Natural killer cell (primary cell): ENCODE data around the gene SCAMP4. TPM values are rescaled to one million over a fixed set of nuclear protein-coding genes. Genes with fewer than 3 reads are reported as not detected.

ENCODE experiments used
- ATAC-seq, 3 donors: fragments of 150-1000 bp in 2 of 3; fragments of 200-7000 bp in 1 of 3; cut with Tn5 transposase; 1 replicate in 1 of 3; 2 replicates in 2 of 3; pipeline ENCODE4 v1.10.0; 2021; ENCODE audit warnings: mild to moderate bottlenecking in 2 of 3, moderate library complexity in 2 of 3
- DNase-seq, 2 donors: peaks; one replicate each; pipeline versions ENCODE4 v3.0.0 to v3.0.0-alpha.2; 2013 to 2021; ENCODE audit warnings: mixed read lengths in 1 of 2
- H3K27ac ChIP-seq: one replicate; pipeline ENCODE4 v1.5.1; 2013; ENCODE audit warnings: mild to moderate bottlenecking, low read length
- H3K27me3 ChIP-seq: one replicate; pipeline ENCODE4 v1.6.1; 2013; ENCODE audit warnings: low read length; ENCODE audit not compliant: control insufficient read depth, insufficient read depth
- H3K36me3 ChIP-seq: one replicate; pipeline ENCODE4 v1.6.1; 2013; ENCODE audit warnings: low read length; ENCODE audit not compliant: control insufficient read depth, insufficient read depth
- H3K4me1 ChIP-seq: one replicate; pipeline ENCODE4 v1.6.1; 2013; ENCODE audit warnings: low read length; ENCODE audit not compliant: control insufficient read depth, insufficient read depth
- H3K4me3 ChIP-seq: one replicate; pipeline ENCODE4 v1.5.1; 2013; ENCODE audit warnings: low read length
- H3K9me3 ChIP-seq: one replicate; pipeline ENCODE4 v1.6.1; 2013; ENCODE audit warnings: low read length; ENCODE audit not compliant: control insufficient read depth, insufficient read depth
- H3K27ac Mint-ChIP-seq, 2 donors: one replicate each; pipeline ENCODE4 v1.8.0; 2022; ENCODE audit warnings: mild to moderate bottlenecking in 2 of 2, mixed read lengths in 2 of 2, moderate library complexity in 1 of 2
- H3K27me3 Mint-ChIP-seq, 2 donors: one replicate each; pipeline ENCODE4 v1.8.0; 2022; ENCODE audit warnings: low read depth in 2 of 2, mixed read lengths in 2 of 2
- H3K36me3 Mint-ChIP-seq: one replicate; pipeline ENCODE4 v1.8.0; 2022; ENCODE audit warnings: mixed read lengths
- H3K4me1 Mint-ChIP-seq, 2 donors: one replicate each; pipeline ENCODE4 v1.8.0; 2022; ENCODE audit warnings: mixed read lengths in 2 of 2
- H3K4me3 Mint-ChIP-seq: one replicate; pipeline ENCODE4 v1.8.0; 2022; ENCODE audit warnings: mild to moderate bottlenecking, moderate library complexity, mixed read lengths
- H3K9me3 Mint-ChIP-seq, 2 donors: one replicate each; pipeline ENCODE4 v1.8.0; 2022; ENCODE audit warnings: mixed read lengths in 2 of 2
- WGBS: methylation state at CpG from one replicate; pipeline ENCODE4 v1.1.7; 2013; ENCODE audit warnings: missing lambda C conversion rate; ENCODE audit not compliant: insufficient coverage; 5-methylcytosine and 5-hydroxymethylcytosine counted together
- intact Hi-C: fragments of 100-400 bp; cut with micrococcal nuclease; formaldehyde crosslinking; loops from one replicate; pipeline ENCODE4 v1.14.2; 2022
- total RNA-seq, 4 donors: library from RNA; stranded (reverse); fragments of 120-200 nt in 1 of 4; gene quantifications; one replicate each; pipeline versions ENCODE4 v1.2.3 to v1.2.4, GENCODE V29; 2013 to 2022
- TF ChIP-seq, protein P1 (sequence below): fragments of 200-600 bp; IDR thresholded peaks from one replicate; pipeline ENCODE4 v1.8.0; 2022; ENCODE audit warnings: antibody characterized with exemption

Gene SCAMP4
- total RNA-seq, 3 donors from 2014 or later (not counting 1 experiment from before 2014, with no cell fraction given): 43.1 to 53.7 (median 46.9) TPM

DNA sequence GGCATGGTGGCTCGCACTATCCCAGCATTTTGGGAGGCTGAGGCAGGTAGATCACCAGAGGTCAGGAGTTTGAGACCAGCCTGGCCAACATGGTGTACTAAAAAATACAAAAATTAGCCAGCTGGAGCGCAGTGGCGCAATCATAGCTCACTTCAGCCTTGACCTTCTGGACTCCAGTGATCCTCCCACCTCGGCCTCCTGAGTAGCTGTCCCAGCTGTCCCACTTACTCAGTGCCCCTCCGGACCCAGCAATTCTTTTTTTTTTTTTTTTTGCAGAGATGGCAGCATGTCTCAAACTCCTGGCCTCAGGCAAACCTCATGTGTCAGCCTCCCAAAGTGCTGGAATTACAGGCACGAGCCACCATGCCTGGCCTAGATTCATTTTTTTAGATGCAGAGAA is 2.3 kb upstream of the SCAMP4 start:
- Mint-ChIP-seq H3K4me1 (peaks cover 5 to 15% of the 10 kb centered on the region in 2 donors), H3K27ac (no peak overlapping the region), H3K4me3 (peak overlapping the region; percentile 40), H3K27me3 (no peaks in the 10 kb centered on the region), H3K9me3 (no peaks in the 10 kb centered on the region), H3K36me3 (no peaks in the 10 kb centered on the region)
- no peak overlapping the region for H3K4me3 ChIP-seq
- H3K27me3 ChIP-seq: no peaks in the 10 kb centered on the region
- intact Hi-C loops: no loop called here
- peaks cover 48% of the 10 kb centered on the region for H3K4me1 ChIP-seq
- DNase-seq (no peak), ATAC-seq (no peak)
- no peaks in the 10 kb centered on the region for H3K9me3 ChIP-seq
- no peaks in the 10 kb centered on the region for H3K36me3 ChIP-seq
- TF ChIP-seq, protein P1, sequence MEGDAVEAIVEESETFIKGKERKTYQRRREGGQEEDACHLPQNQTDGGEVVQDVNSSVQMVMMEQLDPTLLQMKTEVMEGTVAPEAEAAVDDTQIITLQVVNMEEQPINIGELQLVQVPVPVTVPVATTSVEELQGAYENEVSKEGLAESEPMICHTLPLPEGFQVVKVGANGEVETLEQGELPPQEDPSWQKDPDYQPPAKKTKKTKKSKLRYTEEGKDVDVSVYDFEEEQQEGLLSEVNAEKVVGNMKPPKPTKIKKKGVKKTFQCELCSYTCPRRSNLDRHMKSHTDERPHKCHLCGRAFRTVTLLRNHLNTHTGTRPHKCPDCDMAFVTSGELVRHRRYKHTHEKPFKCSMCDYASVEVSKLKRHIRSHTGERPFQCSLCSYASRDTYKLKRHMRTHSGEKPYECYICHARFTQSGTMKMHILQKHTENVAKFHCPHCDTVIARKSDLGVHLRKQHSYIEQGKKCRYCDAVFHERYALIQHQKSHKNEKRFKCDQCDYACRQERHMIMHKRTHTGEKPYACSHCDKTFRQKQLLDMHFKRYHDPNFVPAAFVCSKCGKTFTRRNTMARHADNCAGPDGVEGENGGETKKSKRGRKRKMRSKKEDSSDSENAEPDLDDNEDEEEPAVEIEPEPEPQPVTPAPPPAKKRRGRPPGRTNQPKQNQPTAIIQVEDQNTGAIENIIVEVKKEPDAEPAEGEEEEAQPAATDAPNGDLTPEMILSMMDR: no peak
- peak overlapping the region; percentile 26 for H3K27ac ChIP-seq
- 89% methylated on average over 6 of the region's 6 CpGs for WGBS

GRCh38 chr19:1904860-1905109 is 414 bp upstream of the SCAMP4 start:
- H3K27ac Mint-ChIP-seq: peak overlapping the region; percentile 81 to 89
- H3K36me3 ChIP-seq: no peaks in the 10 kb centered on the region
- intact Hi-C loops: loop anchor here (1.0 to 2.0 kb wide), 2 partner anchors 7 to 20 kb away; partner anchors contain the start of gene ABHD17A
- H3K9me3 ChIP-seq: no peaks in the 10 kb centered on the region
- no peaks in the 10 kb centered on the region for H3K9me3 Mint-ChIP-seq
- WGBS: 39% methylated on average over 8 of the region's 8 CpGs
- H3K27me3 Mint-ChIP-seq: no peaks in the 10 kb centered on the region
- no peaks in the 10 kb centered on the region for H3K27me3 ChIP-seq
- ATAC-seq: no peak
- H3K4me1 ChIP-seq: peaks cover 58% of the 10 kb centered on the region
- H3K4me3 Mint-ChIP-seq: no peak overlapping the region
- TF ChIP-seq, protein P1: no peak
- no peak for DNase-seq
- H3K4me1 Mint-ChIP-seq: peaks cover 17 to 28% of the 10 kb centered on the region in 2 donors
- peak overlapping the region; percentile 69 for H3K27ac ChIP-seq
- H3K36me3 Mint-ChIP-seq: no peaks in the 10 kb centered on the region
- H3K4me3 ChIP-seq: no peak overlapping the region

DNA sequence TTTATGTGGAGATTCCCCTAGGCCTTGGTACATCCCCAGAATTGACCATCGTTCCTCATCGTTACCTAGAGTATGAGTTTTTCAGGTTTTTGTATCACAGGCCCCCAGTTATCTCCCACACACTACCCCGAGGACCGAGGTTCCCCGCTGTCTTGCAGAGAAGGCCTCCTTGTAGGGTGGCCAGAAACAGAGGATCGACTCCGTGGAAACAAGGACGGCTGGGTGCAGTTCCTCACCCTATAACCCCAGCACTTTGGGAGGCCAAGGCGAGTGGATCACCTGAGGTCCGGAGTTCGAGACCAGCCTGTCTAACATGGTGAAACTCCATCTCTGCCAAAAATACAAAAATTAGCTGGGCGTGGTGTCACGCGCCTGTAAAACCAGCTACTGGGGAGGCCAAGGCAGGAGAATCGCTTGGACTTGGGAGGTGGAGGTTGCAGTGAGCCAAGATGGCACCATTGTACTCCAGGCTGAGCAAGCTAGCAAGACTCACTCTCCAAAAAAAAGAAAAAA is 720 bp downstream of the SCAMP4 start:
- Mint-ChIP-seq H3K4me1 (peaks cover 25 to 35% of the 10 kb centered on the region in 2 donors), H3K9me3 (no peaks in the 10 kb centered on the region), H3K27ac (peak overlapping the region; percentile 81 to 89), H3K36me3 (no peaks in the 10 kb centered on the region), H3K27me3 (no peaks in the 10 kb centered on the region), H3K4me3 (peak overlapping the region; percentile 92)
- TF ChIP-seq, protein P1: no peak
- H3K9me3 ChIP-seq: no peaks in the 10 kb centered on the region
- H3K4me1 ChIP-seq: peaks cover 66% of the 10 kb centered on the region
- no peaks in the 10 kb centered on the region for H3K27me3 ChIP-seq
- no peaks in the 10 kb centered on the region for H3K36me3 ChIP-seq
- peak overlapping the region; percentile 9 for H3K27ac ChIP-seq
- WGBS: 82% methylated on average over 15 of the region's 15 CpGs
- DNase-seq (no peak), ATAC-seq (no peak)
- H3K4me3 ChIP-seq: peak overlapping the region; percentile 17
- intact Hi-C loops: loop anchor here (1.0 to 2.0 kb wide), 2 partner anchors 9 to 21 kb away; partner anchors contain the start of gene ABHD17A

- intact Hi-C loops: no loop called here
- Histone ChIP-seq H3K36me3 (no peaks in the 10 kb centered on the region), H3K27me3 (no peaks in the 10 kb centered on the region), H3K4me3 (no peak overlapping the region), H3K27ac (no peak overlapping the region), H3K4me1 (peaks cover 63% of the 10 kb centered on the region), H3K9me3 (no peaks in the 10 kb centered on the region)
- peak overlapping the region in 1 of 2 donors; percentile 8 for H3K27ac Mint-ChIP-seq
- H3K27me3 Mint-ChIP-seq: no peaks in the 10 kb centered on the region
- H3K4me1 Mint-ChIP-seq: peaks cover 25 to 35% of the 10 kb centered on the region in 2 donors
- ATAC-seq (no peak), DNase-seq (no peak)
- TF ChIP-seq, protein P1: no peak
- no peaks in the 10 kb centered on the region for H3K36me3 Mint-ChIP-seq
- no peaks in the 10 kb centered on the region for H3K9me3 Mint-ChIP-seq
- WGBS: 98% methylated on average over 10 of the region's 10 CpGs
- no peak overlapping the region for H3K4me3 Mint-ChIP-seq
Measured at GRCh38 chr19:1906985-1907562, 1.9 kb downstream of the SCAMP4 start.
